K562 (cell line): ENCODE data around the gene IL34. TPM values are rescaled to one million over a fixed set of nuclear protein-coding genes. Genes with fewer than 3 reads are reported as not detected.

Source experiments
- ATAC-seq: fragments of 200-7000 bp; cut with Tn5 transposase; 3 replicates; pipeline ENCODE4 v1.9.1; 2020; ENCODE audit warnings: moderate library complexity
- BruUV-seq: library from RNA; stranded (reverse); fragments of 400-500 nt; replicated peaks from 2 replicates; lab custom pipeline; 2021; lab: Mats Ljungman, UMichigan
- CTCF ChIA-PET: fragments of 300-600 bp; formaldehyde crosslinking; extraction: SDS; loops from one replicate; lab custom pipeline; 2021; ENCODE audit warnings: low intra/inter-chr PET ratio; lab: Yijun Ruan, JAX
- POLR2A ChIA-PET: fragments of 300-600, 350-650 bp; sonication (Branson Sonifier 250); formaldehyde crosslinking; extraction: SDS; loops from one replicate; lab custom pipeline; 2021; ENCODE audit warnings: antibody characterized with exemption, inconsistent platforms; lab: Yijun Ruan, JAX
- DNase-seq, 4 experiments: peaks; one replicate each; pipeline versions ENCODE4 v3.0.0 to v3.0.0-alpha.2; 2011 to 2018; ENCODE audit warnings: low spot score in 3 of 4, mixed read lengths in 3 of 4; ENCODE audit errors: extremely low read depth in 1 of 4
- FAIRE-seq: peaks from 2 replicates; lab custom pipeline; 2011; peaks lifted over from hg19 to GRCh38; lab: Jason Lieb, UNC
- H2AFZ ChIP-seq: 2 replicates; pipeline ENCODE4 v1.6.0; 2011; ENCODE audit warnings: low read depth, low read length, control low read depth, inconsistent platforms
- H3K27ac ChIP-seq: fragments of 200-600 bp; 3 replicates; pipeline ENCODE4 v1.8.0; 2011; ENCODE audit warnings: low read depth, mild to moderate bottlenecking, control low read depth, inconsistent platforms, low read length, moderate library complexity, mixed read lengths; ENCODE audit errors: extremely low read depth
- H3K27me3 ChIP-seq, 2 experiments: fragments of 300-600 bp in 1 of 2; 2 replicates in 1 of 2; 3 replicates in 1 of 2; pipeline versions ENCODE4 v1.6.0 to v1.8.0; 2011; ENCODE audit warnings: inconsistent platforms in 2 of 2, low read length in 2 of 2, mild to moderate bottlenecking in 1 of 2, mixed read lengths in 1 of 2, moderate library complexity in 1 of 2; ENCODE audit not compliant: control insufficient read depth in 2 of 2, insufficient read depth in 2 of 2
- H3K36me3 ChIP-seq: fragments of 300-600 bp; 3 replicates; pipeline ENCODE4 v1.8.0; 2011; ENCODE audit warnings: mild to moderate bottlenecking, low read length, inconsistent platforms; ENCODE audit not compliant: control insufficient read depth, insufficient read depth
- H3K4me1 ChIP-seq, 2 experiments: fragments of 200-600 bp in 1 of 2; replicated peaks in 1 of 2; 2 replicates in 1 of 2; 3 replicates in 1 of 2; pipeline versions ENCODE4 v1.5.1 to v1.8.0; 2011; ENCODE audit warnings: inconsistent platforms in 2 of 2, low read length in 2 of 2, mild to moderate bottlenecking in 1 of 2, mixed read lengths in 1 of 2, moderate library complexity in 1 of 2; ENCODE audit not compliant: control insufficient read depth in 2 of 2, insufficient read depth in 2 of 2
- H3K4me2 ChIP-seq: 2 replicates; pipeline ENCODE4 v1.6.1; 2011; ENCODE audit warnings: low read length, control low read depth, inconsistent platforms, mixed read lengths; ENCODE audit not compliant: insufficient read depth
- H3K4me3 ChIP-seq: fragments of 200-600 bp; sonication (generic), shearing (Covaris generic); 2 replicates; pipeline ENCODE4 v1.5.1; 2016; ENCODE audit warnings: control low read depth, inconsistent platforms
- H3K79me2 ChIP-seq: fragments of 200-600 bp; 3 replicates; pipeline ENCODE4 v1.8.0; 2011; ENCODE audit warnings: low read length, inconsistent platforms; ENCODE audit not compliant: control insufficient read depth, insufficient read depth
- H3K9ac ChIP-seq, 2 experiments: 2 replicates each; pipeline versions ENCODE4 v1.6.0 to v1.6.1; 2011; ENCODE audit warnings: low read depth in 2 of 2, low read length in 2 of 2, control low read depth in 1 of 2, inconsistent platforms in 1 of 2, mild to moderate bottlenecking in 1 of 2, mixed read lengths in 1 of 2; ENCODE audit not compliant: insufficient read depth in 1 of 2
- H3K9me1 ChIP-seq: one replicate; pipeline ENCODE4 v1.6.0; 2011; ENCODE audit warnings: inconsistent platforms, mild to moderate bottlenecking, low read length, moderate library complexity; ENCODE audit not compliant: control insufficient read depth, insufficient read depth
- H3K9me3 ChIP-seq: replicated peaks from 2 replicates; pipeline ENCODE4 v1.5.1; 2011; ENCODE audit warnings: low read depth, low read length, inconsistent platforms; ENCODE audit not compliant: control insufficient read depth, insufficient read depth
- H4K20me1 ChIP-seq: replicated peaks from 2 replicates; pipeline ENCODE4 v1.6.1; 2011; ENCODE audit warnings: low read length, inconsistent platforms, mixed read lengths; ENCODE audit not compliant: control insufficient read depth, insufficient read depth
- CREB3L1 ChIP-seq: fragments of 450-650 bp; IDR thresholded peaks from 2 replicates; pipeline ENCODE4 v1.6.1; 2014; ENCODE audit warnings: low read depth, mild to moderate bottlenecking, moderate library complexity, borderline replicate concordance
- GMEB1 ChIP-seq: fragments of 250-450 bp; sonication (Bioruptor Pico); IDR thresholded peaks from 2 replicates; pipeline ENCODE4 v1.4.0; 2020; ENCODE audit warnings: mild to moderate bottlenecking
- ILF3 ChIP-seq: fragments of 450-650 bp; IDR thresholded peaks from 2 replicates; pipeline ENCODE4 v1.6.1; 2018; ENCODE audit warnings: antibody characterized with exemption, mild to moderate bottlenecking, moderate library complexity, borderline replicate concordance
- IRF1 ChIP-seq: sonication (generic); formaldehyde crosslinking; IDR thresholded peaks from 2 replicates; pipeline ENCODE4 v1.8.0; 2022; ENCODE audit warnings: missing genetic modification reagents, mild to moderate bottlenecking, borderline replicate concordance
- L3MBTL2 ChIP-seq: fragments of 450-650 bp; IDR thresholded peaks from 2 replicates; pipeline ENCODE4 v1.6.1; 2016; ENCODE audit warnings: mild to moderate bottlenecking, moderate library complexity
- POLR2G ChIP-seq: fragments of 200-400 bp; formaldehyde crosslinking; IDR thresholded peaks from 2 replicates; pipeline ENCODE4 v1.6.1; 2017; ENCODE audit warnings: low read depth, mild to moderate bottlenecking, antibody characterized with exemption, low read length, moderate library complexity
- POLR3G ChIP-seq: IDR thresholded peaks from 2 replicates; pipeline ENCODE4 v1.6.1; 2011; ENCODE audit not compliant: insufficient read length, insufficient replicate concordance; ENCODE audit errors: extremely low read depth
- PPARD ChIP-seq: fragments of 250-450 bp; sonication (Bioruptor Pico); IDR thresholded peaks from 2 replicates; pipeline ENCODE4 v1.8.0; 2022; ENCODE audit warnings: inconsistent platforms, mild to moderate bottlenecking, moderate library complexity
- RBM22 ChIP-seq: fragments of 200-400 bp; formaldehyde crosslinking; IDR thresholded peaks from 2 replicates; pipeline ENCODE4 v1.6.1; 2018; ENCODE audit warnings: low read length, low read depth; ENCODE audit not compliant: poor library complexity, severe bottlenecking
- TEAD1 ChIP-seq, 2 experiments: fragments of 450-650 bp in 1 of 2; sonication (generic) in 1 of 2; formaldehyde crosslinking; IDR thresholded peaks; 2 replicates each; pipeline versions ENCODE4 v1.4.0 to v1.8.0; 2020 to 2022; ENCODE audit warnings: mild to moderate bottlenecking in 2 of 2, missing genetic modification reagents in 1 of 2
- ZBTB34 ChIP-seq: fragments of 250-450 bp; sonication (Bioruptor Pico); IDR thresholded peaks from 2 replicates; pipeline ENCODE4 v1.8.0; 2021; ENCODE audit warnings: mild to moderate bottlenecking, moderate library complexity
- ZNF23 ChIP-seq: fragments of 250-450 bp; sonication (Bioruptor Pico); IDR thresholded peaks from 2 replicates; pipeline ENCODE4 v1.4.0; 2020; ENCODE audit warnings: mild to moderate bottlenecking
- ZNF57 ChIP-seq: fragments of 450-650 bp; formaldehyde crosslinking; IDR thresholded peaks from 2 replicates; pipeline ENCODE4 v1.4.0; 2020; ENCODE audit warnings: mild to moderate bottlenecking, moderate library complexity
- WGBS: fragments of 100-300 bp; shearing (Covaris generic); methylation state at CpG from one replicate; pipeline ENCODE4 v1.1.6; 2016; ENCODE audit warnings: low coverage, mixed read lengths; ENCODE audit not compliant: insufficient coverage; ENCODE audit errors: missing lambda C conversion rate; 5-methylcytosine and 5-hydroxymethylcytosine counted together
- in situ Hi-C: fragments of 300-500 bp; cut with MboI; formaldehyde crosslinking; loops from 4 replicates; pipeline ENCODE4 v1.15.0; 2018; ENCODE audit warnings: inconsistent platforms, mixed read lengths
- intact Hi-C: fragments of 100-400 bp; cut with micrococcal nuclease; formaldehyde crosslinking; loops from 2 replicates; pipeline ENCODE4 v1.14.2; 2022
- polyA plus RNA-seq, 8 experiments: library from polyadenylated mRNA; depleted of rRNA in 4 of 8; stranded (reverse) in 5 of 8; unstranded in 3 of 8; fragments of >200 nt; fragmentation: Nextera tagmentation in 2 of 8; fragmentation: Illumina TruSeq in 1 of 8; extraction: Ambion mirVana in 2 of 8; extraction: Trizol in 1 of 8; gene quantifications; 2 replicates each; pipeline versions ENCODE4 v1.2.1 to v1.2.3, GENCODE V29; 2011 to 2014; ENCODE audit warnings: inconsistent platforms in 1 of 8, missing spikeins in 1 of 8
- total RNA-seq, 7 experiments: library from RNA; depleted of rRNA in 6 of 7; stranded (reverse); fragments of >200 nt in 6 of 7; fragmentation: Illumina TruSeq in 2 of 7; extraction: Trizol in 2 of 7; gene quantifications; 2 replicates each; pipeline versions ENCODE4 v1.2.1 to v1.2.3, GENCODE V29; 2011 to 2021; ENCODE audit warnings: low replicate concordance in 1 of 7

Gene IL34
- total and polyA plus RNA-seq, 9 of the 15 experiments (the other 6 are each of a cell fraction or from before 2014, with no cell fraction given) = 0.07 to 0.18 (median 0.10) TPM; not detected in 6

- TF ChIP-seq PPARD (CRISPR knock-in tag) = no peak
These were observed 16.7 kb downstream of the IL34 start (continued) for GRCh38 chr16:70662991-70663523.

GRCh38 chr16:70663524-70664324 lies 17.4 kb downstream of the IL34 start:
- ATAC-seq (no peak), FAIRE-seq (no peak), DNase-seq (no peak)
- intact Hi-C loops (no loop called here), in situ Hi-C loops (no loop called here)
- POLR2A ChIA-PET = interaction anchor here (0.7 kb wide), 1 partner anchor 539 kb away, joined by 3 read pairs; no protein-coding TSS in a partner anchor
- Histone ChIP-seq H3K27ac (no peak overlapping the region), H3K9me3 (no peaks in the 10 kb centered on the region), H3K27me3 (no peaks in the 10 kb centered on the region), H3K4me1 (peaks cover 0 to 37% of the 10 kb centered on the region in 2 experiments; a peak in 2 of 5 replicates), H3K79me2 (no peaks in the 10 kb centered on the region), H3K4me2 (no peak overlapping the region), H3K9ac (no peak overlapping the region; a peak in 1 of 4 replicates), H4K20me1 (no peaks in the 10 kb centered on the region), H3K36me3 (peaks cover 55% of the 10 kb centered on the region), H3K9me1 (no peaks in the 10 kb centered on the region), H3K4me3 (no peak overlapping the region), H2AFZ (no peak overlapping the region)
- BruUV-seq = no TSS peak
- CTCF ChIA-PET = interaction anchor here (0.6 kb wide), 1 partner anchor 11 kb away, joined by 4 read pairs; no protein-coding TSS in a partner anchor
- WGBS = 96% methylated on average over 31 of the region's 56 CpGs
- no peak for TF ChIP-seq ZNF57 (CRISPR knock-in tag)
- no peak for TF ChIP-seq ZBTB34 (CRISPR knock-in tag)
- TF ChIP-seq POLR3G = no peak
- no peak for TF ChIP-seq L3MBTL2
- no peak for TF ChIP-seq GMEB1 (CRISPR knock-in tag)
- no peak for TF ChIP-seq CREB3L1
- TF ChIP-seq ZNF23 (CRISPR knock-in tag) = no peak
- peak; percentile 31 for TF ChIP-seq RBM22
- peak; percentile 53 for TF ChIP-seq POLR2G
- no peak for TF ChIP-seq IRF1 (CRISPR knock-in tag)
- TF ChIP-seq ILF3 = no peak
- TF ChIP-seq TEAD1 (CRISPR knock-in tag; IDR thresholded peaks at IDR 0.05) = no peak
